Measurements from ENCODE around the gene ART3.

DNA sequence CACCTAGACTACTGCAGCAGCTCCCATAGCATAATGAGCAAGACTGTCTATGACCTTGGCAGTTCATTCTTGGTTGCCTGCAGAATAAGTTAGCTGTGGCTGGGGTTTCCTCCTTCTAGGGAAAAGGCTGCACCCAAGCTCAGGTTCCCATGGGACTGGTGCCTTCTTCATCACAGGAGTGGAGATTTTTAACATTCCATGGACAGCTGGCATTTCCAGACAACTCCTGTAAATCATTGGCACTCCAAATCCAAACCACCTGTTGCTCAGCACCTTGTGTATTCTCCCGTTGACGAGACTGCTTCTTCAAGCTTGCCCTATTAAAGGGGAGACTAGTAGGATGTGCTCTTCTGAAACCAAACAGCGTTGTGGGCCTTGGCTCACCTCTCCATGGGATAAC lies 81.5 kb downstream of the ART3 start:
- TF ChIP-seq ZNF274 (IDR thresholded peaks at IDR 0.05; ENCODE audit: low read depth, low read length) (no peak), SUZ12 (IDR thresholded peaks at IDR 0.05; ENCODE audit: extremely low read depth, insufficient read depth, insufficient read length) (no peak), YY1 (IDR thresholded peaks at IDR 0.05; ENCODE audit: insufficient read depth, insufficient read length) (no peak)
